Calu3 (cell line): ENCODE results near the gene EN1. TPM values are rescaled to one million over a fixed set of nuclear protein-coding genes. Genes with fewer than 3 reads are reported as not detected.
A peak's percentile ranks its signal among the peaks of the same experiment; 100 is the strongest.

ENCODE experiments used
- Bru-seq: library from RNA; stranded (reverse); fragments of 400-500 nt; gene quantifications from one replicate; lab custom pipeline; 2021; lab: Mats Ljungman, UMichigan
- BruChase-seq, 2 experiments: library from RNA; stranded (reverse); fragments of 400-500 nt; gene quantifications; one replicate each; lab custom pipeline; 2021; lab: Mats Ljungman, UMichigan
- BruUV-seq: library from RNA; stranded (reverse); fragments of 400-500 nt; replicated peaks from 2 replicates; lab custom pipeline; 2021; lab: Mats Ljungman, UMichigan
- CTCF ChIA-PET: fragments of 300-600 bp; sonication (Branson Sonifier 250); formaldehyde crosslinking; loops from one replicate; lab custom pipeline; 2022; ENCODE audit warnings: antibody characterized with exemption; lab: Charles Lee
- DNase-seq: peaks from one replicate; pipeline ENCODE4 v3.0.0; 2022
- H3K27ac Mint-ChIP-seq: one replicate; pipeline ENCODE4 v1.8.0; 2022; ENCODE audit warnings: mixed read lengths; ENCODE audit not compliant: unreplicated experiment
- H3K27me3 Mint-ChIP-seq: one replicate; pipeline ENCODE4 v1.8.0; 2022; ENCODE audit warnings: mixed read lengths; ENCODE audit not compliant: unreplicated experiment
- H3K36me3 Mint-ChIP-seq: one replicate; pipeline ENCODE4 v1.8.0; 2022; ENCODE audit warnings: mild to moderate bottlenecking, moderate library complexity, mixed read lengths; ENCODE audit not compliant: insufficient read depth, unreplicated experiment
- H3K4me1 Mint-ChIP-seq: one replicate; pipeline ENCODE4 v1.8.0; 2022; ENCODE audit warnings: mild to moderate bottlenecking, low read depth, mixed read lengths; ENCODE audit not compliant: unreplicated experiment
- H3K4me3 Mint-ChIP-seq: one replicate; pipeline ENCODE4 v1.8.0; 2022; ENCODE audit warnings: mild to moderate bottlenecking, low read depth, moderate library complexity, mixed read lengths; ENCODE audit not compliant: unreplicated experiment
- H3K9me3 Mint-ChIP-seq: one replicate; pipeline ENCODE4 v1.8.0; 2022; ENCODE audit warnings: low read depth, mixed read lengths; ENCODE audit not compliant: unreplicated experiment
- CTCF ChIP-seq: fragments of 200-600 bp; IDR thresholded peaks from one replicate; pipeline ENCODE4 v1.8.0; 2022; ENCODE audit warnings: antibody characterized with exemption; ENCODE audit not compliant: unreplicated experiment
- intact Hi-C: fragments of 100-400 bp; cut with micrococcal nuclease; formaldehyde crosslinking; loops from one replicate; pipeline ENCODE4 v1.10.0; 2022; ENCODE audit not compliant: unreplicated experiment
- long read RNA-seq: library from polyadenylated mRNA; stranded (forward); transcript quantifications from one replicate; pipeline ENCODE4 v2.0.0, GENCODE V29; 2022
- total RNA-seq: library from RNA; stranded (reverse); gene quantifications from 2 replicates; pipeline ENCODE4 v1.2.3, GENCODE V29; 2022

The EN1 gene
- total RNA-seq (2.3 TPM in 2 replicates), Bru-seq, nascent RNA (percentile 29 among the genes with signal in this experiment), BruChase-seq, experiment 1, labeled RNA remaining after a 6-hour chase (percentile 18 among the genes with signal in this experiment), BruChase-seq, experiment 2, labeled RNA remaining after a 2-hour chase (percentile 33 among the genes with signal in this experiment)
- long read RNA-seq, partial matches to known transcripts = 0 of 4 reads
- long read RNA-seq, other reads (novel, unspliced or antisense) = 0 of 4 reads

DNA sequence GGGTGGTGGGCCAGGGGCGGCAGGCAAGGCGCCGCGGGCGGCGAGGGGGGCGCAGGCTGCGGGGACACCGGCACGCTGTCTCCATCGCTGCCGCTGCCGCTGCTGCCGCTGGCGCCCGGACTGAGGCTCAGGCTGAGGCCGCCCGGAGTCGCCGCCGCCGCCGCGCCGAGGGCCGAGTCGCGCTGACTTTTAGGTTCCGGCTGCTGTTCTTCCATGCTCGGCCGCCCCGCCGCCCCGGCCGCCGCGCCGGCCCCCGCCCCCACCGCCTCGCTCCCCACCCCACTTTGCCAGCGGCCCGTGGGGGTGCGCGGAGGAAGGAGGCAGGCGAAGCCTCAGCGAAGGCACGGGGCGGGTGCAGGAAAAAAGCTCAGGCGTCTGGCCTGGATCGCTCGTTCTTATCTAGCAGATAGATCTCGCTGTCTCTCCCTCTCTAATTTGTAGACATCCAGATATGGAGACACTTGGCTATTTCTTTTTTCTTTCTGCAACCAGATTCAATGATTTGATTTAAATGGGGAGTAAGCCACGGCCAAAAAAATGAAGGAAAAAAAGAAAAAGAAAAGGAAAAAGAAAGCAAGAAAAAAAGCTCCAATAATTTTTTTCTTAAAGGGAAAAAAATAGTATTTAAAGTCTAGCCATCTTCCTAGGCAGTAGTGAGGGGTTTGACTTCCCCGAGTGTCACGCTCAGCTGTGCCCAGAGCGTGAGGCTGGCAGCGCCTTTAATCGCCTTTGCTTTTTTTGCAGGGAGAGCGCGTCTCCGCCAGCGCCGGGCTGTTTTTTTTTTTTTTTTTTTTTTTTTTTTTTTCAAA, at the start of gene EN1:
TSS of gene EN1 (minus strand) at position 696 of the 809 bp plus-strand sequence. CDS start at position 215, 481 bp downstream.
- Mint-ChIP-seq H3K36me3 (peaks cover 16% of the 10 kb centered on the region), H3K27ac (no peak within 1 kb of the TSS), H3K27me3 (peaks cover 44% of the 10 kb centered on the region), H3K9me3 (no peaks in the 10 kb centered on the region), H3K4me1 (peaks cover 9% of the 10 kb centered on the region), H3K4me3 (peak within 1 kb of the TSS; percentile 73)
- no peak for TF ChIP-seq CTCF
- no TSS peak for BruUV-seq
- intact Hi-C loops = no loop called here
- DNase-seq = peak; percentile 26
- CTCF ChIA-PET = interaction anchor here (0.6 to 1.3 kb wide), 4 partner anchors 8 to 606 kb away, joined by 3 to 4 read pairs (median 4); no protein-coding TSS in a partner anchor

GRCh38 chr2:118893100-118893499, 45.7 kb upstream of the EN1 start:
- no TSS peak for BruUV-seq
- no peak for TF ChIP-seq CTCF
- no peak overlapping the region for H3K27ac Mint-ChIP-seq
- peaks cover 6% of the 10 kb centered on the region for H3K9me3 Mint-ChIP-seq
- intact Hi-C loops = no loop called here
- CTCF ChIA-PET = no interaction called here
- H3K4me1 Mint-ChIP-seq = no peaks in the 10 kb centered on the region
- no peak overlapping the region for H3K4me3 Mint-ChIP-seq
- no peak for DNase-seq
- H3K36me3 Mint-ChIP-seq = no peaks in the 10 kb centered on the region
- peaks cover 47% of the 10 kb centered on the region for H3K27me3 Mint-ChIP-seq

DNA sequence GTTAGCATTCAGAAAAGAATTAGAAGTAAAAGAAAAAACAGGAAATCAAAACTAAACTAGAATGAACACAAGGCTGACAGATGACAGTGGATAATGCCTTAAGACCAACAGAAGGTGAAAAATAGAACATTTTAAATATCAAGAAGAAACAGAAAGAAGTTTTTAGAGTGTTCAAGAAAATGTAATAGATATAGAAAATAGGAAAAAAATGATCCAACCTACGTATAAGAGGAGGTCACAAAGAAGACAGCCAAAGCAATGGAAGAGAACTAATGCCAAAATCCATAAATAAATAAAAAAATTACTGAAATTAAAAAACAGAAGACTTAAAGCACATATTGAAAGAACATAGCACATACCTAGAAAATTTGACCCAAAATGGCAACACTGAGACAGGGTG, 42.5 kb upstream of the EN1 start:
- H3K9me3 Mint-ChIP-seq = peaks cover 6% of the 10 kb centered on the region
- no TSS peak for BruUV-seq
- H3K4me3 Mint-ChIP-seq = no peak overlapping the region
- no peak overlapping the region for H3K27ac Mint-ChIP-seq
- CTCF ChIA-PET = no interaction called here
- intact Hi-C loops = no loop called here
- H3K27me3 Mint-ChIP-seq = peaks cover 68% of the 10 kb centered on the region
- H3K4me1 Mint-ChIP-seq = no peaks in the 10 kb centered on the region
- TF ChIP-seq CTCF = no peak
- no peak for DNase-seq
- H3K36me3 Mint-ChIP-seq = no peaks in the 10 kb centered on the region

- no TSS peak for BruUV-seq
- intact Hi-C loops = loop anchor here (2.0 to 5.0 kb wide), 2 partner anchors 127 to 429 kb away; no protein-coding TSS in a partner anchor
Measured at GRCh38 chr2:118883792-118884191, 36.3 kb upstream of the EN1 start.

More at GRCh38 chr2:118883792-118884191, 36.3 kb upstream of the EN1 start:
- no peaks in the 10 kb centered on the region for H3K36me3 Mint-ChIP-seq
- no peaks in the 10 kb centered on the region for H3K9me3 Mint-ChIP-seq
- no peak for DNase-seq
- peaks cover 58% of the 10 kb centered on the region for H3K27me3 Mint-ChIP-seq
- TF ChIP-seq CTCF = no peak
- H3K4me3 Mint-ChIP-seq = no peak overlapping the region
- H3K4me1 Mint-ChIP-seq = peaks cover 9% of the 10 kb centered on the region
- H3K27ac Mint-ChIP-seq = no peak overlapping the region
- CTCF ChIA-PET = no interaction called here
